ENCODE data around the gene SHC2. TPM values are rescaled to one million over a fixed set of nuclear protein-coding genes. Genes with fewer than 3 reads are reported as not detected.

Gene SHC2
- total and polyA plus RNA-seq, 2 of the 13 experiments (the other 11 are each of a cell fraction or from before 2014, with no cell fraction given) = 9.0 to 18.3 TPM

DNA sequence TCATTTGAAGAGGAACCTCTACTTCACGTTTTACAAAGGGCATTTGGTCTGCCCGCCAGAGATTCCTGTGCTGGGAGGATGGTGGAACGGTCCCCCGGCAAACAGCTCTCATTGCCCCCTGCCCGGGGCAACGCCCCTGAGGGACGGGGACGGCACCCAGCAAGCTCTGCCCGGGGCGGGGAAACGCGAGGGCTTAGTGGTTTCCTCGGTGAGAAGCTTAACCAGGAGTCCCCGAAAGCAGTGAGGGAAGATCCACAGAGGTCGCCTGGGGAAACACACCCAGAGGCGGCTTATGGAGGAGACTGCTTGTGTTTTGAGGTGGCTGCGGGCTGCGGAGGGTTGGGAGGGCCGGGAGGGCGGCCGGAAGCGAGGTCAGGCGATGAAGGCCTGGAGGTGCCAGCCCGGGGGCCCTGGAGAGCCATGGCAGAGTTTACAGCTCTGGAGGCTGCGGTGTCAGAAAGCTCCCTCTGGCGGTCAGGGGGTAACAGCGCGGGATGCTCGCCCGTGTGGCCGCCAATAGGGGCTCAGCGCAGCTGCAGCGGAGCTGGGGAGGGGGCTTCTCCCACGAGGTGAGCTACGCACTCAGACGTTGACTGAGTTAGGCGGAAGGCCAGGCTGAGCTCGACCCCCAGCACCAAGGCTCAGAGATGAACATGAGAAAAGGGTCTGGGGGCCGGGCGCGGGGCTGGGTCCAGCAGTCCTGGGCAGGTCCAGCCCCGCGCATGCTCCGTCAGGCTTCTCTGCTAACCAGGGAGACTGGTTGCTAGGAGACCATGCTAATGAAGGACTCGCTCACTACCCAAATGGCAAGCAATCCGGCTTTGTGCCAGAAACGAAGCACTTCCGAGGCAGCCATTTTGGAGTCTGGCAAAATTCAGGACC, 45.8 kb upstream of the SHC2 start (continued):
- no peak; the same call in 1 of the 2 replicates for TF ChIP-seq STAT6 (CRISPR knock-in tag; IDR thresholded peaks at IDR 0.05; ENCODE audit: borderline replicate concordance)
- no peak for TF ChIP-seq PHF5A (CRISPR knock-in tag; IDR thresholded peaks at IDR 0.05; ENCODE audit: low read depth, unreplicated experiment)
- TF ChIP-seq, protein P1, sequence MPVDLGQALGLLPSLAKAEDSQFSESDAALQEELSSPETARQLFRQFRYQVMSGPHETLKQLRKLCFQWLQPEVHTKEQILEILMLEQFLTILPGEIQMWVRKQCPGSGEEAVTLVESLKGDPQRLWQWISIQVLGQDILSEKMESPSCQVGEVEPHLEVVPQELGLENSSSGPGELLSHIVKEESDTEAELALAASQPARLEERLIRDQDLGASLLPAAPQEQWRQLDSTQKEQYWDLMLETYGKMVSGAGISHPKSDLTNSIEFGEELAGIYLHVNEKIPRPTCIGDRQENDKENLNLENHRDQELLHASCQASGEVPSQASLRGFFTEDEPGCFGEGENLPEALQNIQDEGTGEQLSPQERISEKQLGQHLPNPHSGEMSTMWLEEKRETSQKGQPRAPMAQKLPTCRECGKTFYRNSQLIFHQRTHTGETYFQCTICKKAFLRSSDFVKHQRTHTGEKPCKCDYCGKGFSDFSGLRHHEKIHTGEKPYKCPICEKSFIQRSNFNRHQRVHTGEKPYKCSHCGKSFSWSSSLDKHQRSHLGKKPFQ (CRISPR knock-in tag; IDR thresholded peaks at IDR 0.05; ENCODE audit: insufficient replicate concordance) = peak; percentile 67
- no peak for TF ChIP-seq CEBPZ (IDR thresholded peaks at IDR 0.05; ENCODE audit: low read length)
- no peak for TF ChIP-seq NAIF1 (CRISPR knock-in tag; IDR thresholded peaks at IDR 0.05; ENCODE audit: borderline replicate concordance)
- TF ChIP-seq MIER3 (CRISPR knock-in tag; IDR thresholded peaks at IDR 0.05; ENCODE audit: borderline replicate concordance) = peak; percentile 16; the same call in 1 of the 2 replicates
- no peak for TF ChIP-seq MXD1 (CRISPR knock-in tag; IDR thresholded peaks at IDR 0.05)
- no peak for TF ChIP-seq SMARCE1 (IDR thresholded peaks at IDR 0.05; ENCODE audit: borderline replicate concordance)
- no peak for TF ChIP-seq ZNF75D (CRISPR knock-in tag; IDR thresholded peaks at IDR 0.05; ENCODE audit: borderline replicate concordance)
- peak; percentile 27 for TF ChIP-seq U2AF1 (optimal IDR thresholded peaks at IDR 0.05; ENCODE audit: low read depth, low read length)
- TF ChIP-seq ELF3 (CRISPR knock-in tag; IDR thresholded peaks at IDR 0.05) = no peak; the same call in 1 of the 2 replicates
- peak; percentile 64 for TF ChIP-seq RBM22 (optimal IDR thresholded peaks at IDR 0.05; ENCODE audit: low read length)
- TF ChIP-seq TAF15 (IDR thresholded peaks at IDR 0.05; ENCODE audit: low read depth, low read length, poor library complexity, severe bottlenecking) = no peak
- TF ChIP-seq, protein P2, sequence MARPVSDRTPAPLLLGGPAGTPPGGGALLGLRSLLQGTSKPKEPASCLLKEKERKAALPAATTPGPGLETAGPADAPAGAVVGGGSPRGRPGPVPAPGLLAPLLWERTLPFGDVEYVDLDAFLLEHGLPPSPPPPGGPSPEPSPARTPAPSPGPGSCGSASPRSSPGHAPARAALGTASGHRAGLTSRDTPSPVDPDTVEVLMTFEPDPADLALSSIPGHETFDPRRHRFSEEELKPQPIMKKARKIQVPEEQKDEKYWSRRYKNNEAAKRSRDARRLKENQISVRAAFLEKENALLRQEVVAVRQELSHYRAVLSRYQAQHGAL (CRISPR knock-in tag; IDR thresholded peaks at IDR 0.05; ENCODE audit: not compliant biosample characterization) = no peak
- peak; percentile 84; the same call in 1 of the 2 replicates for TF ChIP-seq ZNF788 (CRISPR knock-in tag; IDR thresholded peaks at IDR 0.05; ENCODE audit: borderline replicate concordance)
- no peak for TF ChIP-seq NFE2 (CRISPR knock-in tag; IDR thresholded peaks at IDR 0.05)
